Prostate gland (tissue), 2 donors: ENCODE results near the gene NEDD4L. TPM values are rescaled to one million over a fixed set of nuclear protein-coding genes. Genes with fewer than 3 reads are reported as not detected.

ENCODE experiments used
- DNase-seq: peaks from one replicate; pipeline ENCODE4 v3.0.0-alpha.2; 2019; ENCODE audit warnings: low spot score
- H3K27ac ChIP-seq, 2 donors: fragments of 200-600 bp; sonication (generic); 2 replicates each; pipeline ENCODE4 v1.5.1; 2017 to 2019
- H3K27me3 ChIP-seq: fragments of 200-600 bp; sonication (generic); replicated peaks from 2 replicates; pipeline ENCODE4 v1.5.1; 2019; ENCODE audit not compliant: insufficient read depth
- H3K36me3 ChIP-seq, 2 donors: fragments of 200-600 bp; sonication (generic); 1 replicate in 1 of 2; 2 replicates in 1 of 2; pipeline versions ENCODE4 v1.5.1 to v1.8.1; 2017 to 2019
- H3K4me1 ChIP-seq: fragments of 200-600 bp; sonication (generic); replicated peaks from 2 replicates; pipeline ENCODE4 v1.5.1; 2019
- H3K4me3 ChIP-seq, 2 donors: fragments of 200-600 bp; sonication (generic); 2 replicates each; pipeline ENCODE4 v1.5.1; 2017 to 2019
- H3K9me3 ChIP-seq: fragments of 200-600 bp; sonication (generic); 2 replicates; pipeline ENCODE4 v1.5.1; 2017
- CTCF ChIP-seq, 4 experiments: fragments of 200-600 bp in 2 of 4; fragments of 450-650 bp in 2 of 4; sonication (generic) in 2 of 4; IDR thresholded peaks; 1 replicate in 3 of 4; 2 replicates in 1 of 4; pipeline ENCODE4 v1.5.1; 2016 to 2019; ENCODE audit warnings: antibody characterized with exemption in 4 of 4, mild to moderate bottlenecking in 2 of 4, moderate library complexity in 2 of 4
- POLR2A ChIP-seq: fragments of 450-650 bp; IDR thresholded peaks from one replicate; pipeline ENCODE4 v1.6.1; 2016; ENCODE audit warnings: antibody characterized with exemption, mild to moderate bottlenecking
- POLR2AphosphoS5 ChIP-seq: sonication (generic); formaldehyde crosslinking; IDR thresholded peaks from one replicate; pipeline ENCODE4 v1.6.1; 2017; ENCODE audit warnings: antibody characterized with exemption
- WGBS: methylation state at CpG from one replicate; pipeline ENCODE4 v1.1.5; 2018; 5-methylcytosine and 5-hydroxymethylcytosine counted together
- intact Hi-C: fragments of 100-400 bp; cut with DNase I; formaldehyde crosslinking; loops from one replicate; pipeline ENCODE4 v1.14.2; 2022
- total RNA-seq, 2 donors: library from RNA; depleted of rRNA; stranded (reverse); fragments of >200 nt; gene quantifications; one replicate each; pipeline ENCODE4 v1.1.0, GENCODE V29; 2016

NEDD4L gene
- total RNA-seq, 2 donors from 2014 or later: 280 to 420 TPM

GRCh38 chr18:58207520-58208152 lies 163.6 kb downstream of the NEDD4L start:
- intact Hi-C loops: no loop called here
- no peaks in the 10 kb centered on the region for H3K27me3 ChIP-seq
- TF ChIP-seq CTCF (IDR thresholded peaks at IDR 0.05) (no peak), POLR2AphosphoS5 (no peak), POLR2A (no peak)
- H3K9me3 ChIP-seq: no peaks in the 10 kb centered on the region
- DNase-seq: no peak
- peaks cover 15% of the 10 kb centered on the region for H3K4me1 ChIP-seq
- 92% methylated on average over 5 of the region's 5 CpGs for WGBS
- H3K4me3 ChIP-seq: no peak overlapping the region
- H3K27ac ChIP-seq: peak overlapping the region; percentile 28 to 29
- no peaks in the 10 kb centered on the region for H3K36me3 ChIP-seq

- no peak for TF ChIP-seq CTCF (IDR thresholded peaks at IDR 0.05)
- no peak for TF ChIP-seq POLR2AphosphoS5
- no peak for TF ChIP-seq POLR2A
- H3K9me3 ChIP-seq: no peaks in the 10 kb centered on the region
- H3K27me3 ChIP-seq: no peaks in the 10 kb centered on the region
- no peaks in the 10 kb centered on the region for H3K36me3 ChIP-seq
- no peak overlapping the region for H3K4me3 ChIP-seq
- intact Hi-C loops: no loop called here
- peaks cover 15% of the 10 kb centered on the region for H3K4me1 ChIP-seq
- no peak for DNase-seq
- WGBS: 35% methylated on average over 4 of the region's 4 CpGs
- H3K27ac ChIP-seq: peak overlapping the region; percentile 28 to 29
Measured at GRCh38 chr18:58208207-58208932, 164.3 kb downstream of the NEDD4L start.

GRCh38 chr18:58209326-58209725 lies 165.3 kb downstream of the NEDD4L start:
- H3K36me3 ChIP-seq: no peaks in the 10 kb centered on the region
- TF ChIP-seq POLR2AphosphoS5: no peak
- no peak for TF ChIP-seq POLR2A
- TF ChIP-seq CTCF (IDR thresholded peaks at IDR 0.05): no peak
- H3K4me3 ChIP-seq: no peak overlapping the region
- H3K27me3 ChIP-seq: no peaks in the 10 kb centered on the region
- H3K27ac ChIP-seq: no peak overlapping the region
- H3K4me1 ChIP-seq: peaks cover 15% of the 10 kb centered on the region
- no peaks in the 10 kb centered on the region for H3K9me3 ChIP-seq
- WGBS: 68% methylated on average over 3 of the region's 3 CpGs
- intact Hi-C loops: no loop called here
- DNase-seq: no peak

DNA sequence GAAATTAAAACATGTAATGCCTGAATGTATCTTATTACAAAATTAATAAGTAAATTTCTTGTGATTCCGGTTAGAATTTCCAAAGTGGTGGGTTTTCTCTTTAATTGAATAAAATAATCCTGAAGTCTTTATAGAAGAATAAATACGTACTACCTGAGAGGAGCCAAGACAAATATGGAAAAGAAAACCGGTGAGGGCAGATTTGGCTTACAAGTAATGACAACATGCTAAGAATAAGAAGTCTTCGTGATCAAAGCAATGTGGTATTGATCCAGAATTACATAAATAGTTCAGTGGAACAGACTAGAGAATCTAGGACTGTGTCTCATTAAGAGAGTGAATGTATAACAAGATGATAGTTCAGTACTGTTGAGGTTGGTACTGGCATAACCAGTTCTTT lies 167.5 kb downstream of the NEDD4L start:
- H3K36me3 ChIP-seq: no peaks in the 10 kb centered on the region
- TF ChIP-seq CTCF (IDR thresholded peaks at IDR 0.05) (no peak), POLR2AphosphoS5 (peak; percentile 63), POLR2A (no peak)
- peaks cover 15% of the 10 kb centered on the region for H3K4me1 ChIP-seq
- H3K9me3 ChIP-seq: no peaks in the 10 kb centered on the region
- no peaks in the 10 kb centered on the region for H3K27me3 ChIP-seq
- peak; percentile 64 for DNase-seq
- peak overlapping the region; percentile 28 to 64 for H3K27ac ChIP-seq
- intact Hi-C loops: no loop called here
- H3K4me3 ChIP-seq: no peak overlapping the region
- WGBS: 30% methylated on average over 4 of the region's 4 CpGs

- H3K36me3 ChIP-seq: no peaks in the 10 kb centered on the region
- H3K27ac ChIP-seq: peak overlapping the region; percentile 28 to 64
- no peaks in the 10 kb centered on the region for H3K27me3 ChIP-seq
- 75% methylated on average over 8 of the region's 8 CpGs for WGBS
- H3K4me1 ChIP-seq: peaks cover 14% of the 10 kb centered on the region
- no peak for DNase-seq
- H3K4me3 ChIP-seq: no peak overlapping the region
- TF ChIP-seq POLR2A: no peak
- no peak for TF ChIP-seq CTCF (IDR thresholded peaks at IDR 0.05)
- no peak for TF ChIP-seq POLR2AphosphoS5
- intact Hi-C loops: no loop called here
- H3K9me3 ChIP-seq: no peaks in the 10 kb centered on the region
Measured at GRCh38 chr18:58212274-58212673, 168.2 kb downstream of the NEDD4L start.
